ENCODE results near the gene STARD7. TPM values are rescaled to one million over a fixed set of nuclear protein-coding genes. Genes with fewer than 3 reads are reported as not detected.
A peak's percentile ranks its signal among the peaks of the same experiment; 100 is the strongest.

The STARD7 gene
- total RNA-seq, 2 donors from 2014 or later = 145 to 159 TPM

DNA sequence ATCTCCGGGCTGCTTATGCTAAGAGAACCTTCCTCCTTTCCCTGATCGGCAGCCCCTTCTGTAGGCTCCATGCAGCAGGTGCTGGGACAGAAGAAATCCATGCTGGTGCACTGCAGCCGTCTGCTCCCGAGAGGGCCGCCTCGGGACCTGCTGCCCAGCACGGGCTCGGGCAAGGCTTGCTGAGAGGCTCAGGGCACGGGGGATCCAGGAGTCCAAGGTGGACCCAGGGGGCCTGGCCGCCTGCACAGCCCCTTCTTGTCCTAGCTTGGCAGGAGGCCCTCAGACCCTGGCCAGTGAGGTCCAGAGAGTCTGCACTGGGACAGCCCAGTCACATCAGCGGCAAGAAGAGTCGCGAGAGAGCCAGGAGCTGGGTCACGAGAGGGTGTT, 50.1 kb downstream of the STARD7 start:
- TF ChIP-seq, protein P1, sequence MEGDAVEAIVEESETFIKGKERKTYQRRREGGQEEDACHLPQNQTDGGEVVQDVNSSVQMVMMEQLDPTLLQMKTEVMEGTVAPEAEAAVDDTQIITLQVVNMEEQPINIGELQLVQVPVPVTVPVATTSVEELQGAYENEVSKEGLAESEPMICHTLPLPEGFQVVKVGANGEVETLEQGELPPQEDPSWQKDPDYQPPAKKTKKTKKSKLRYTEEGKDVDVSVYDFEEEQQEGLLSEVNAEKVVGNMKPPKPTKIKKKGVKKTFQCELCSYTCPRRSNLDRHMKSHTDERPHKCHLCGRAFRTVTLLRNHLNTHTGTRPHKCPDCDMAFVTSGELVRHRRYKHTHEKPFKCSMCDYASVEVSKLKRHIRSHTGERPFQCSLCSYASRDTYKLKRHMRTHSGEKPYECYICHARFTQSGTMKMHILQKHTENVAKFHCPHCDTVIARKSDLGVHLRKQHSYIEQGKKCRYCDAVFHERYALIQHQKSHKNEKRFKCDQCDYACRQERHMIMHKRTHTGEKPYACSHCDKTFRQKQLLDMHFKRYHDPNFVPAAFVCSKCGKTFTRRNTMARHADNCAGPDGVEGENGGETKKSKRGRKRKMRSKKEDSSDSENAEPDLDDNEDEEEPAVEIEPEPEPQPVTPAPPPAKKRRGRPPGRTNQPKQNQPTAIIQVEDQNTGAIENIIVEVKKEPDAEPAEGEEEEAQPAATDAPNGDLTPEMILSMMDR (conservative IDR thresholded peaks at IDR 0.05) = no peak
- Mint-ChIP-seq H3K4me3 (no peak overlapping the region), H3K27ac (no peak overlapping the region), H3K4me1 (peaks cover 5% of the 10 kb centered on the region), H3K36me3 (ENCODE audit: low read depth) (no peaks in the 10 kb centered on the region), H3K27me3 (ENCODE audit: insufficient read depth) (peaks cover 4% of the 10 kb centered on the region), H3K9me3 (no peaks in the 10 kb centered on the region)
- peak; percentile 57 for DNase-seq
- no peaks in the 10 kb centered on the region for H3K36me3 ChIP-seq (ENCODE audit: control insufficient read depth, insufficient read depth, low read length)
- no peak overlapping the region for H3K9ac ChIP-seq (ENCODE audit: extremely low read depth, low read length, poor library complexity, severe bottlenecking)
- no peak overlapping the region for H3K27ac ChIP-seq (ENCODE audit: low read depth, low read length)
- no peak overlapping the region for H3K4me3 ChIP-seq (ENCODE audit: low read length)
- H3K27me3 ChIP-seq (ENCODE audit: control insufficient read depth, insufficient read depth, low read length, poor library complexity, severe bottlenecking) = no peaks in the 10 kb centered on the region
- H3K4me1 ChIP-seq (ENCODE audit: control insufficient read depth, insufficient read depth, low read length) = no peaks in the 10 kb centered on the region
- 85 to 91% methylated on average over 3 to 14 of the region's 14 CpGs for WGBS, 2 experiments (ENCODE audit: insufficient coverage in 1 of 2, insufficient read length in 1 of 2)
- H3K9me3 ChIP-seq (ENCODE audit: control insufficient read depth, low read length) = no peaks in the 10 kb centered on the region

DNA sequence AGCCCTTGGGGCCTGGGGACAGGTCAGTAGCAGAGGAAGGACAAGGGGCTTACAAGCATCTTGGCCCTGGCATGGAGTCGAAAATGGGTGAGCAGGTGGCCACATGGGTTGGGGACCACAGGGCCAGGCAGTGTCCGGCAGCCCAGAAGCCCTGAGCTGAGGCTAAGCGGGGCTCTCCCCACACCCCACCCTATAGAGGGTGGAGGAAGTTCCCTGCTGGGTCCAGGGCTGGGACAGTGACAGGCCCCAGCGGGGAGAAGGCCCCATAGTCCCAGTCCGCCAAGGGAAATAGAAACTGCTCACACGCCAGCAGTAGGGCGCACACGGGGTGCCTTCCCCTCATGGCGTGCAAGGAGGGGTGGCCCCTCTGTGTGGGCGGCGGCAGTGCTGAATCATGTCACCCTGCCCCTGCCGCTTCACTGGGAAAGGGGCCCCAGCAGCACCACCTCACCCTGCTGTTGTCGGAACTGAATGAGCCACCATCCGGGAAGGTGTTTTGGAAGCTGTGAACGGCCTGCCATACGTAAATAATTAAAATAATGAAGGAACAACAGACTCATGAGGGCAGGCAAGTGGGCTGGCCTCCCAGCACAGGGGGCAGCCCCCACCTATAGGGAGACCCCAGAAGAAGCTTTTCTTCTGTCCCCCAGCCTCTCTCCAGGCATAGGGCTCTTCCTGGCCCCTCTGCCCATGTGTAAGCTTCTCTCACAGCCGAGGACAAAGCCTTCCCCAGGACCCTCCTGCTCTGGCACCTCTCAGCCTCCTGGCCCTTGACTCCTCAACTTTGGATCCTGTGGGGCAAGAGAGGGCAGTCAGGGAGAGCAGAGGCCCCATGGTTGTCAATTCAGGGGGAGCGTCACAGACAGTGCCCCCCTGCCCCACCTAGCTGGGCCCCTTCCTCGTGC, 50.7 kb downstream of the STARD7 start:
- H3K27me3 ChIP-seq (ENCODE audit: control insufficient read depth, insufficient read depth, low read length, poor library complexity, severe bottlenecking) = no peaks in the 10 kb centered on the region
- Mint-ChIP-seq H3K36me3 (ENCODE audit: low read depth) (no peaks in the 10 kb centered on the region), H3K4me1 (peaks cover 5% of the 10 kb centered on the region), H3K9me3 (no peaks in the 10 kb centered on the region), H3K27ac (no peak overlapping the region), H3K4me3 (no peak overlapping the region), H3K27me3 (ENCODE audit: insufficient read depth) (peaks cover 4% of the 10 kb centered on the region)
- H3K27ac ChIP-seq (ENCODE audit: low read depth, low read length) = no peak overlapping the region
- WGBS, 2 experiments (ENCODE audit: insufficient coverage in 1 of 2, insufficient read length in 1 of 2) = 87% methylated on average over 10 to 19 of the region's 19 CpGs
- no peaks in the 10 kb centered on the region for H3K9me3 ChIP-seq (ENCODE audit: control insufficient read depth, low read length)
- TF ChIP-seq, protein P1 (conservative IDR thresholded peaks at IDR 0.05) = no peak
- H3K36me3 ChIP-seq (ENCODE audit: control insufficient read depth, insufficient read depth, low read length) = no peaks in the 10 kb centered on the region
- DNase-seq = peak; percentile 67
- H3K4me3 ChIP-seq (ENCODE audit: low read length) = no peak overlapping the region
- no peaks in the 10 kb centered on the region for H3K4me1 ChIP-seq (ENCODE audit: control insufficient read depth, insufficient read depth, low read length)
- H3K9ac ChIP-seq (ENCODE audit: extremely low read depth, low read length, poor library complexity, severe bottlenecking) = no peak overlapping the region

DNA sequence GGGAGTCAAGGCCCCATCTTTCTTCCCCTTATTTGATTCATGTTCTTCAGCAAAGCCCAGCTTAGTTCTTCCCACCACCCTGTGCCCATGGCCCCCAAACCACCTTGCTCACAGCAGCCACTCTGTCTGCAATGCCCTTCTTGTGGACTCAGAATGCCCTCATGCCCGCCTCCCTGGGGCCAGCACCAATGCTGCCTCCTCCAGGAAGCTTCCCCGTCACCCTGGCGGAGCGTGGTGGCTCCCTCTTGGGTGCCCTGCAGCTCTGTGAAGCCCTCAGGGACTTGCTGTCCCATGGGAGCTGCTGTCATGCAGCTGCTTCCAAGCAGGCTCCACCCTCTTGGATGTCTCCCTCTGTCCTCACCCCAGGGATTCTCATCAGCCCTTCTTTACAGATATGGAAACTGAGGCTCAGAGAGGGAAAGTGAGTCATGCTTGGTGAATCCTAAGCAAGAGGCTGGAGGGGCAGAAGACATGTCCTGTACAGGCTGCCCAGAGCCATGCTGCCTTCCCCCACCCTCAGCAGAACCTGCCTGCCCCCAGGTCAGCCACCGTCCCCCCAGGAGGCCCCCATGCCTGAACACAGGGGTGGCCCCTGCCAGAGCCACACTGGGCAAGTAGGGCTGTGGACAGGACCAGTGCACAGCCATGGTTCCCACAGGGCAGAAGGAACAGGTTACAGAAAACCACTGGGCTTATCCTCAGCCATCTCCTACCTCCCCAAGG, 51.5 kb downstream of the STARD7 start:
- H3K4me1 Mint-ChIP-seq = peaks cover 10% of the 10 kb centered on the region
- peak; percentile 38 for DNase-seq
- Histone ChIP-seq H3K4me1 (ENCODE audit: control insufficient read depth, insufficient read depth, low read length) (no peaks in the 10 kb centered on the region), H3K36me3 (ENCODE audit: control insufficient read depth, insufficient read depth, low read length) (no peaks in the 10 kb centered on the region), H3K9ac (ENCODE audit: extremely low read depth, low read length, poor library complexity, severe bottlenecking) (no peak overlapping the region), H3K27ac (ENCODE audit: low read depth, low read length) (no peak overlapping the region), H3K4me3 (ENCODE audit: low read length) (no peak overlapping the region), H3K9me3 (ENCODE audit: control insufficient read depth, low read length) (no peaks in the 10 kb centered on the region), H3K27me3 (ENCODE audit: control insufficient read depth, insufficient read depth, low read length, poor library complexity, severe bottlenecking) (no peaks in the 10 kb centered on the region)
- TF ChIP-seq, protein P1 (conservative IDR thresholded peaks at IDR 0.05) = no peak
- H3K4me3 Mint-ChIP-seq = no peak overlapping the region
- WGBS, 2 experiments (ENCODE audit: insufficient coverage in 1 of 2, insufficient read length in 1 of 2) = 83 to 95% methylated on average over 1 to 5 of the region's 5 CpGs
- no peak overlapping the region for H3K27ac Mint-ChIP-seq
- H3K36me3 Mint-ChIP-seq (ENCODE audit: low read depth) = no peaks in the 10 kb centered on the region
- peaks cover 4% of the 10 kb centered on the region for H3K27me3 Mint-ChIP-seq (ENCODE audit: insufficient read depth)
- no peaks in the 10 kb centered on the region for H3K9me3 Mint-ChIP-seq

Data from endodermal cell (in vitro differentiated cells).